ENCODE measurements around the gene ABR.
A peak's percentile ranks its signal among the peaks of the same experiment; 100 is the strongest.
"Not testable (repeated sequence)": the region's sequence is repeated elsewhere in the genome, so short reads cannot be mapped to it uniquely, and the experiment has no call there.

The ABR gene

GRCh38 chr17:1122533-1123392 is 57.0 kb downstream of the ABR start:
- TF ChIP-seq ZFX (IDR thresholded peaks at IDR 0.05) (no peak), CTCF (conservative IDR thresholded peaks at IDR 0.05) (peak; percentile 97)
- H3K27ac ChIP-seq = no peak overlapping the region

- H3K27ac ChIP-seq = not testable (repeated sequence)
Observed at GRCh38 chr17:1121442-1121817, 58.4 kb downstream of the ABR start.

GRCh38 chr17:1120596-1121441 is 59.0 kb downstream of the ABR start:
- TF ChIP-seq ZFX (IDR thresholded peaks at IDR 0.05) (no peak), CTCF (conservative IDR thresholded peaks at IDR 0.05) (no peak)
- no peak overlapping the region for H3K27ac ChIP-seq

- H3K27ac ChIP-seq = no peak overlapping the region
- no peak for TF ChIP-seq CTCF (conservative IDR thresholded peaks at IDR 0.05)
- no peak for TF ChIP-seq ZFX (IDR thresholded peaks at IDR 0.05)
Observed at GRCh38 chr17:1119924-1120323, 59.9 kb downstream of the ABR start.

- H3K27ac ChIP-seq = peak overlapping the region; percentile 72; the same call in 1 of the 2 replicates
- no peak for TF ChIP-seq ZFX (IDR thresholded peaks at IDR 0.05)
- no peak for TF ChIP-seq CTCF (conservative IDR thresholded peaks at IDR 0.05)
Observed at GRCh38 chr17:1116602-1117001, 63.2 kb downstream of the ABR start.

- H3K27ac ChIP-seq = no peak overlapping the region
- TF ChIP-seq CTCF (conservative IDR thresholded peaks at IDR 0.05) (no peak), ZFX (IDR thresholded peaks at IDR 0.05) (no peak)
Observed at GRCh38 chr17:1112875-1113274, 66.9 kb downstream of the ABR start.

GRCh38 chr17:1111599-1112443 is 68.0 kb downstream of the ABR start:
- H3K27ac ChIP-seq = no peak overlapping the region
- no peak for TF ChIP-seq CTCF (conservative IDR thresholded peaks at IDR 0.05)

Data from C4-2B (cell line).